Cardiac fibroblast (primary cell): ENCODE measurements around the gene SESN1.

Source experiments
- DNase-seq, 2 donors: peaks; one replicate each; pipeline versions ENCODE4 v3.0.0 to v3.0.0-alpha.2; 2010; ENCODE audit warnings: low read depth in 2 of 2
- H3K4me3 ChIP-seq, 2 donors: replicated peaks in 1 of 2; 1 replicate in 1 of 2; 2 replicates in 1 of 2; pipeline ENCODE4 v1.5.1; 2011; ENCODE audit warnings: low read depth in 2 of 2, low read length in 2 of 2, mild to moderate bottlenecking in 2 of 2, moderate library complexity in 1 of 2
- TF ChIP-seq, protein P1 (sequence below): IDR thresholded peaks from one replicate; pipeline ENCODE4 v1.5.1; 2011; ENCODE audit warnings: low read depth, mild to moderate bottlenecking, low read length, inconsistent platforms

The SESN1 gene

DNA sequence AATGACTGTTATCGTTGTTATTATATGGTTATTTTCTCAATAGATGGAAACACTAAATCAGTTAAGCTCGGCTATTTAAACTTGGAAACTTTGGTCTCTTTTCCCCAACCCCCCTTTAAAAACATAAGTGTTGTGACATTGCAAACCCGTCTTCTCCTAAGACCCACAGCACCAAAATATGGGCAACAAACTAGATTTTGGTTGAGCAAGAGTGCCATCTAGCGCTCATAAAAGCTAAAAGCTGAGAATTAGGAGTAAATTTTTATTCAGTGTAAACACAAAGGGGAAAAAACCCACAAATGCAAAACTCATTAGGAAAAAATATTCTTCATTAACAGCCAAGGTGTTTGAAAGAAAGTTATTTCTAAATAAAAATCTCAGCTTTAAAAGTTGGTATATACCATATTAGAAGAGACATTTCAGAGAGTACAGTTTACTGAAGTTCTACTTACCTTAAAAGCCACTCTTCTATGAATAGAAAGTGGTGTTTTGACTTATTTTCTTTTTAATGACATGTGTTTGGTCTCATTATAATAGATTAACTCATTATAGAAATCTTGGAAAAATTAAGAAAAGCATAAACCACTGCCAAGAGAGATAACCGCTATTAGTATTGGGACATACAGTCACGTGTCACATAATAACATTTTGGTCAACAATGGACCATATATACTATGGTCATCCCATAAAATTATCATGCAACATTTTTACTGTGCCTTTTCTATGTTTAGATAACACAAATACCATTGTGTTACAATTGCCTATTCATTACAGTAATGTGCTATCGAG, 21.1 kb downstream of the SESN1 start:
- H3K4me3 ChIP-seq, result no peak overlapping the region
- DNase-seq, result peak; percentile 87 to 88
- TF ChIP-seq, protein P1, sequence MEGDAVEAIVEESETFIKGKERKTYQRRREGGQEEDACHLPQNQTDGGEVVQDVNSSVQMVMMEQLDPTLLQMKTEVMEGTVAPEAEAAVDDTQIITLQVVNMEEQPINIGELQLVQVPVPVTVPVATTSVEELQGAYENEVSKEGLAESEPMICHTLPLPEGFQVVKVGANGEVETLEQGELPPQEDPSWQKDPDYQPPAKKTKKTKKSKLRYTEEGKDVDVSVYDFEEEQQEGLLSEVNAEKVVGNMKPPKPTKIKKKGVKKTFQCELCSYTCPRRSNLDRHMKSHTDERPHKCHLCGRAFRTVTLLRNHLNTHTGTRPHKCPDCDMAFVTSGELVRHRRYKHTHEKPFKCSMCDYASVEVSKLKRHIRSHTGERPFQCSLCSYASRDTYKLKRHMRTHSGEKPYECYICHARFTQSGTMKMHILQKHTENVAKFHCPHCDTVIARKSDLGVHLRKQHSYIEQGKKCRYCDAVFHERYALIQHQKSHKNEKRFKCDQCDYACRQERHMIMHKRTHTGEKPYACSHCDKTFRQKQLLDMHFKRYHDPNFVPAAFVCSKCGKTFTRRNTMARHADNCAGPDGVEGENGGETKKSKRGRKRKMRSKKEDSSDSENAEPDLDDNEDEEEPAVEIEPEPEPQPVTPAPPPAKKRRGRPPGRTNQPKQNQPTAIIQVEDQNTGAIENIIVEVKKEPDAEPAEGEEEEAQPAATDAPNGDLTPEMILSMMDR, result peak; percentile 50

DNA sequence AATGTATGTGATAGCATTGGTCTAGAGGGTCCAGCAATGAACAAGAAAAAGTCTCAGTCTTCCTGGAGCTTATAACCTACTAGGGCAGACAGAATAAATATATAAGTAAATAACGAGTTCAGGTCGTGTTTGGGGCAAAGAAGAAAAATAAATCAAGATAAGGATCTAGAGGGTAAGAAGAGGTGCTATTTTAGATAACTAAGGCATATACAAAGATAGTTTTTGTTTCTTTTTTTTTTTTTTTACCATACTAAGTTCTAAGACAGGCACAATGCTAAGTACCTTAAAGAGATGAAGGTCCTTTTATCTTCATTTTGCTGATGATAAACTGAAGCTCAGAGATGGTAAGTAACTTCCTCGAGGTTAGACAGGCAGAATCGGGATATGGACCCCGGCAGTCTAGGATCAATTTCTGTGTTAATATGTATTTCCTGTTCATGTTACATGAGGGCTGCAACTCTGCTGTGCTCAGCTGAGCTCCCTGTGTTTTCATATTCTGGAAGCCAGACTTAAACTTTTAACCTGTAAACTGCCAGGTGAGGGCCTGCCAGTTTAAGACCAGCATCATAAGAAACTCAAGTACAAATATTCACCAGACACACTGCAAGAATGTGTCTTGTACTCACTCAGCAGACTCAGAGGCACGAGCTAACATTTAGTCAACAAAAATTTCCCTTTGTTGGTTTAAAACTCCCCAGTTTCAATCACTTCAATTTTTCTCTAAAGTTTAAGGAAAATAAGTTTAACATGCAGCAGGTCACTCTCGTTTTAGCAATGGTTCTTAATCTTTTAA, 23.3 kb downstream of the SESN1 start:
- TF ChIP-seq, protein P1, result no peak
- DNase-seq, result peak in 1 of 2 donors; percentile 22
- H3K4me3 ChIP-seq, result no peak overlapping the region

DNA sequence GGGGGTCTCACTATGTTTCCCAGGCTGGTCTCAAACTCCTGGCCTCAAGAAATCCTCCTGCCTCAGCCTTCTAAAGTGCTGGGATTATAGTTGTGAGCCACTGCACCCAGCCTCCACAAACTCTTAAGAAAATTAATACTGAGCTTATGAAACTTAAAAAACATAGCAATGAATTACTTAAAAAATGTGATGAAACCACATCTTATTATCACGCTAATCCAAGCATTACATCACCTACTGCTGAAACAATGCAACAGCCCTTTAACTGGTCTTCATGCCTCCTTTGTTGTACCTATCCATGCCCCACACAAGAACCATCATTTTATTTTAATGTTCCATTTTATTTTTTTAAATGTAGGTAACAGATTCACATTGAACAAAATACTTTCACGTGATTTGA, 24.9 kb downstream of the SESN1 start:
- H3K4me3 ChIP-seq, result no peak overlapping the region
- TF ChIP-seq, protein P1, result no peak
- DNase-seq, result peak; percentile 42 to 55

DNA sequence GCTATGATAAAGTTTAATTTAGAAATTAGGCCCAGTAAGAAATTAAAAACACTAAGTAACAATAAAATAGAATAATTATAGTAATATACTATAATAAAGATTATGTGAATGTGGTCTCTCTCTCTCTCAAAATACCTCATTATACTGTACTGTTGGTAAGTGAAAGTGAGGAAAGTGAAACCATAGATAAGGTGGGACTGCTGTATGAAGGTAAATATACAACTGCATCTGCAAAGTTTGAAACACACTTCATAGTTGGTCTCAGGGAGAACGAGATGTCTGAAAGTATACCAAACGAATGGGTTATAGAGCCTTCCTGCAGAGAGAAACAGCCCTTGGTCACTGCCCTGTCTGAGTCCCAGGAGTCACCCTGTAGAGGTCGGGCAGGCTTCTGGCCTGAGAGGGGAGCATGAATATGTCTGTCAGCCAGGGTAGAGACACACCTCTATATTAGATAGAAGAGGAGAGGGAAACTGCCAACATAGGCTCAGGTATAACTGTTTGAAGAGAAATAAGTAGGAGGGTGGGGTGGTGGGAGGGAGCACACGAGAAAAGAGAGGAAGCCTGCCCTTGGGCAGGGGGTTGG, 31.8 kb downstream of the SESN1 start:
- TF ChIP-seq, protein P1, result no peak
- no peak overlapping the region for H3K4me3 ChIP-seq
- no peak for DNase-seq

DNA sequence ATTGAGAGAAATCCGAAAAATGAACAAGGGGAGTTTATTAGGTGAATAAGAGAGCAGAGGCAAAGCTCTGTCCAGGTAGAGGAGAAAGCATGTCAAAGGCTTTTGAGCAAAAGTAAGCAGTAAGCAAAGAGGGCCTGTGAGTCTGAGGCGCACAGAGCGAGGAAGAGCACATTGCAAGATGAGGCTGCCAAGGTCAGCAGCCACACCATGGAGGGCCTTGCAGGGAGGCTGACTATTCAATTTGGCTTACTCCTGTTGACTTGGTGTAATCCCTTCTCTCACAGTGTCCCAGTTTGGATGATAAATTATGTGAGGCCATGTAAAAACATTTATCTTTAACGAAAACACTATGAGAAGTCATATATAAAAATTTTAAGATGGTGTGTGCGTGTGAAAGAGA, 32.4 kb downstream of the SESN1 start:
- no peak overlapping the region for H3K4me3 ChIP-seq
- DNase-seq, result no peak
- TF ChIP-seq, protein P1, result no peak

DNA sequence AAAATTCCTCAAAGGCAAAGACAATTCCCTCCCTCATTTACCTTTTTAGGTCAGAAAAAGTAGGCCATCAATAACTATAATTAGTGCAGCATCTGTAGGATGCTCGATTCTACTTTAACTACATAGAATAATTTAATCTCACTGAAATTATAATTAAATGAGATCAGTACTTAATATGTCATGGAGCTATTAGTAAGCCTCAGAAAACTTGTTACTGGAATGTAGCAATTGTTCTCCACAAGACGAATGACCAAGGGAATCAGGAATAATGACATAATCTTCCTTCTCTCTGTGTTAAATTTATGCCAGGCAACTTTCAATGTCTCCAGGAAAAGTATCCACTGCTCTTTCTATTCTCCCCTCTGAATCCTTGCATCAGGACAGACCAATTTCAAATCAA, 34.1 kb downstream of the SESN1 start:
- TF ChIP-seq, protein P1, result no peak
- peak in 1 of 2 donors; percentile 56 for DNase-seq

More for the DNA sequence above, 34.1 kb downstream of the SESN1 start:
- H3K4me3 ChIP-seq, result no peak overlapping the region
